Nephron progenitor cell (in vitro differentiated cells): ENCODE measurements around the gene SLCO2A1.
A peak's percentile ranks its signal among the peaks of the same experiment; 100 is the strongest.

Source experiments
- DNase-seq: peaks from one replicate; pipeline ENCODE4 v3.0.0; 2021
- H3K27ac Mint-ChIP-seq: 2 replicates; pipeline ENCODE4 v1.8.0; 2021; ENCODE audit warnings: mild to moderate bottlenecking, moderate library complexity, mixed read lengths
- H3K27me3 Mint-ChIP-seq: 2 replicates; pipeline ENCODE4 v1.8.0; 2021; ENCODE audit warnings: mild to moderate bottlenecking, low read depth, mixed read lengths; ENCODE audit not compliant: poor library complexity
- H3K36me3 Mint-ChIP-seq: 2 replicates; pipeline ENCODE4 v1.8.0; 2021; ENCODE audit warnings: low read depth, mixed read lengths
- H3K4me1 Mint-ChIP-seq: 2 replicates; pipeline ENCODE4 v1.8.0; 2021; ENCODE audit warnings: mixed read lengths
- H3K4me3 Mint-ChIP-seq: 2 replicates; pipeline ENCODE4 v1.8.0; 2021; ENCODE audit warnings: mild to moderate bottlenecking, moderate library complexity, mixed read lengths
- H3K9me3 Mint-ChIP-seq: 2 replicates; pipeline ENCODE4 v1.8.0; 2021; ENCODE audit warnings: mild to moderate bottlenecking, moderate library complexity, mixed read lengths
- TF ChIP-seq, protein P1 (sequence below): fragments of 200-600 bp; sonication (generic); IDR thresholded peaks from 2 replicates; pipeline ENCODE4 v1.5.0; 2021; ENCODE audit warnings: antibody characterized with exemption

Gene SLCO2A1

DNA sequence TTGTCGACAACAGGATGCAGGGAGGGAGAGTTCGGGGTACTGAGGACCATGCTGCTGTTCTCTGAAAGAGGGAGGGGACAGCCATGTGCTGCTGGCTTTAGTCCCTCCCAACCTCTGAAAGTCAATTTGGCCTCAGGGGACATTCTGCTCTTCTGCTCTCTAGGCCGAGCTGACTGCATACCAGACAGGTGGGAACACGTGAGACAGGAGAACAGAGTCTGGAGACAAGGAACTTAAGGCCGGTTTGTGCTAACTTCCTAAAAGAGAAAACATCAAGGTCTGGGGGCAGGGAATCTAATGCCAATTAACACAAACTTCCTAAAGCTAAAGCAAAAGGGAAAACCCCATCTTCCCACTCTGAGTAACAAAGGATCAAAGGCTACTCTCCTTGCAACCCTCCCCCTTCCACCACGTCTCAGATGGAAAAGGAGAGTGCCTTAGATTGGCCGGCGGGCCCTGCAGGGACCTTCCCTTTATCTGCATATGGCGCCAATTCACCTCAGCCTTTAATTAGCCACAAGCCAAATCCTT is 41.0 kb downstream of the SLCO2A1 start:
- TF ChIP-seq, protein P1, sequence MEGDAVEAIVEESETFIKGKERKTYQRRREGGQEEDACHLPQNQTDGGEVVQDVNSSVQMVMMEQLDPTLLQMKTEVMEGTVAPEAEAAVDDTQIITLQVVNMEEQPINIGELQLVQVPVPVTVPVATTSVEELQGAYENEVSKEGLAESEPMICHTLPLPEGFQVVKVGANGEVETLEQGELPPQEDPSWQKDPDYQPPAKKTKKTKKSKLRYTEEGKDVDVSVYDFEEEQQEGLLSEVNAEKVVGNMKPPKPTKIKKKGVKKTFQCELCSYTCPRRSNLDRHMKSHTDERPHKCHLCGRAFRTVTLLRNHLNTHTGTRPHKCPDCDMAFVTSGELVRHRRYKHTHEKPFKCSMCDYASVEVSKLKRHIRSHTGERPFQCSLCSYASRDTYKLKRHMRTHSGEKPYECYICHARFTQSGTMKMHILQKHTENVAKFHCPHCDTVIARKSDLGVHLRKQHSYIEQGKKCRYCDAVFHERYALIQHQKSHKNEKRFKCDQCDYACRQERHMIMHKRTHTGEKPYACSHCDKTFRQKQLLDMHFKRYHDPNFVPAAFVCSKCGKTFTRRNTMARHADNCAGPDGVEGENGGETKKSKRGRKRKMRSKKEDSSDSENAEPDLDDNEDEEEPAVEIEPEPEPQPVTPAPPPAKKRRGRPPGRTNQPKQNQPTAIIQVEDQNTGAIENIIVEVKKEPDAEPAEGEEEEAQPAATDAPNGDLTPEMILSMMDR = no peak
- H3K9me3 Mint-ChIP-seq = no peaks in the 10 kb centered on the region
- no peak overlapping the region for H3K4me3 Mint-ChIP-seq
- no peak overlapping the region for H3K27ac Mint-ChIP-seq
- H3K36me3 Mint-ChIP-seq = no peaks in the 10 kb centered on the region
- peaks cover 3% of the 10 kb centered on the region for H3K27me3 Mint-ChIP-seq
- DNase-seq = no peak
- H3K4me1 Mint-ChIP-seq = peaks cover 79% of the 10 kb centered on the region

GRCh38 chr3:133987948-133988484 is 41.7 kb downstream of the SLCO2A1 start:
- Mint-ChIP-seq H3K9me3 (no peaks in the 10 kb centered on the region), H3K4me1 (peaks cover 81% of the 10 kb centered on the region), H3K27me3 (peaks cover 3% of the 10 kb centered on the region), H3K27ac (peak overlapping the region; percentile 17), H3K36me3 (peaks cover 1% of the 10 kb centered on the region), H3K4me3 (no peak overlapping the region)
- TF ChIP-seq, protein P1 = no peak
- no peak for DNase-seq

DNA sequence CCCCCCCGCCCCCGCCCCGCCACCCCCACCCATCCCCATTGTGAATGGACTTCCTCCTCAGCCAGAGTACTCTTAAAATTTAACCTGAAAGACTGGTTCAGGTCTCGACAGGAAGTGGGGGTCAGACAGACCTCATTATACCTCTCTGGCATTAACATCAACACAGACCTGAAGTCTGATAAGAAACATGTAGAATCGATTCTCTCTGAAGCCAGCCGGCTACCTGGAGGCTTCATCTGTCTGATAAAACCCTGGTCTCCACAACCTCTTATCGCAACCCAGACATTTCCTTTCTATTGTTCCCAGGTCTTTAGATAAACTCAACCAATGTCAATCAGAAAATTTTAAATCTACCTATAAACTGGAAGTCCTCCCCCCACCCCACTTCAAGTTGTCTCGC is 42.6 kb downstream of the SLCO2A1 start:
- Mint-ChIP-seq H3K9me3 (no peaks in the 10 kb centered on the region), H3K27me3 (no peaks in the 10 kb centered on the region), H3K27ac (no peak overlapping the region), H3K4me1 (peaks cover 81% of the 10 kb centered on the region), H3K36me3 (peaks cover 4% of the 10 kb centered on the region), H3K4me3 (peak overlapping the region; percentile 31)
- no peak for DNase-seq
- TF ChIP-seq, protein P1 = no peak

GRCh38 chr3:133986311-133986710 is 43.4 kb downstream of the SLCO2A1 start:
- Mint-ChIP-seq H3K27me3 (no peaks in the 10 kb centered on the region), H3K9me3 (no peaks in the 10 kb centered on the region), H3K4me1 (peaks cover 78% of the 10 kb centered on the region), H3K4me3 (peak overlapping the region; percentile 59), H3K36me3 (peaks cover 4% of the 10 kb centered on the region), H3K27ac (no peak overlapping the region)
- TF ChIP-seq, protein P1 = no peak
- DNase-seq = no peak

DNA sequence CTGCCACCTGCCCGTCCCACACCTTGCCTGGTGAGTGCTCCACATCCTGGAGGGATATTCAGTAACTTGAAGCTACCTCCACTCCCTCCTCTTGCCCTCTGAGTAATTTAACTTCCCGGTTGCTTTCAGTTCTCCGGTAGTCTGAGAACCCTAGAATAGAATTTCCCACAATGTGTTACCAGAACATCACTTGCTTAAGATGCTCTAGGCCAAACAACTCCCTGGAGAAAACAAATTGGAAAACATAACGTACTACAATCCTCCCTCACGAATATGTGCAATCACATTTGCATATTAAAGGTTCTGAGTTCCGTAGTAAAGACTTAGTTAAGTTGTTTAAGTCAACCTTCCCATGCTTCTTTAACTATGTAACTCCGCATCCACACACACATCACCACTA is 44.8 kb downstream of the SLCO2A1 start:
- no peaks in the 10 kb centered on the region for H3K9me3 Mint-ChIP-seq
- H3K27me3 Mint-ChIP-seq = no peaks in the 10 kb centered on the region
- TF ChIP-seq, protein P1 = no peak
- no peak overlapping the region for H3K4me3 Mint-ChIP-seq
- H3K36me3 Mint-ChIP-seq = peaks cover 4% of the 10 kb centered on the region
- peaks cover 72% of the 10 kb centered on the region for H3K4me1 Mint-ChIP-seq
- no peak overlapping the region for H3K27ac Mint-ChIP-seq
- no peak for DNase-seq
